Activated B cell treated with CpG ODN at 0.5 μM for 24 hours (primary cell): ENCODE results near the gene INSIG1. TPM values are rescaled to one million over a fixed set of nuclear protein-coding genes. Genes with fewer than 3 reads are reported as not detected.

ENCODE experiments used
- ATAC-seq: fragments of 200-7000 bp; cut with Tn5 transposase; one replicate; pipeline ENCODE4 v1.10.0; 2021; ENCODE audit warnings: low read depth, mild to moderate bottlenecking, moderate library complexity
- CTCF ChIA-PET: fragments of 350-600 bp; sonication (Branson Sonifier 250); formaldehyde crosslinking; loops from one replicate; lab custom pipeline; 2021; ENCODE audit warnings: antibody characterized with exemption; lab: Charles Lee
- POLR2A ChIA-PET: fragments of 350-600 bp; sonication (Branson Sonifier 250); formaldehyde crosslinking; loops from one replicate; lab custom pipeline; 2021; ENCODE audit warnings: antibody characterized with exemption; lab: Charles Lee
- DNase-seq: peaks from one replicate; pipeline ENCODE4 v3.0.0; 2022
- H3K27ac Mint-ChIP-seq: one replicate; pipeline ENCODE4 v1.8.0; 2020; ENCODE audit warnings: mixed read lengths
- H3K27me3 Mint-ChIP-seq: one replicate; pipeline ENCODE4 v1.8.0; 2021; ENCODE audit warnings: mixed read lengths
- H3K36me3 Mint-ChIP-seq: one replicate; pipeline ENCODE4 v1.8.0; 2021; ENCODE audit warnings: low read depth, mixed read lengths
- H3K4me1 Mint-ChIP-seq: one replicate; pipeline ENCODE4 v1.8.0; 2021; ENCODE audit warnings: mixed read lengths
- H3K4me3 Mint-ChIP-seq: one replicate; pipeline ENCODE4 v1.8.0; 2020; ENCODE audit warnings: mild to moderate bottlenecking, mixed read lengths
- H3K9me3 Mint-ChIP-seq: one replicate; pipeline ENCODE4 v1.8.0; 2020; ENCODE audit warnings: mixed read lengths
- CTCF ChIP-seq: fragments of 200-600 bp; IDR thresholded peaks from one replicate; pipeline ENCODE4 v1.8.0; 2022; ENCODE audit warnings: antibody characterized with exemption, mild to moderate bottlenecking
- intact Hi-C: fragments of 100-400 bp; cut with micrococcal nuclease; formaldehyde crosslinking; loops from one replicate; pipeline ENCODE4 v1.15.1; 2024
- total RNA-seq: library from RNA; stranded (reverse); gene quantifications from 2 replicates; pipeline ENCODE4 v1.2.3, GENCODE V29; 2022

INSIG1 gene
- total RNA-seq, 1 donor from 2014 or later = 79.6 TPM

GRCh38 chr7:155280446-155281397 lies 17.0 kb upstream of the INSIG1 start:
- no peak overlapping the region for H3K27ac Mint-ChIP-seq
- no peak overlapping the region for H3K4me3 Mint-ChIP-seq
- no peaks in the 10 kb centered on the region for H3K9me3 Mint-ChIP-seq
- CTCF ChIA-PET = no interaction called here
- ATAC-seq (no peak), DNase-seq (no peak)
- POLR2A ChIA-PET = interaction anchor here (1.0 kb wide), 1 partner anchor 16 kb away, joined by 4 read pairs; no protein-coding TSS in a partner anchor
- H3K4me1 Mint-ChIP-seq = peaks cover 17% of the 10 kb centered on the region
- intact Hi-C loops = no loop called here
- peaks cover 12% of the 10 kb centered on the region for H3K27me3 Mint-ChIP-seq
- no peaks in the 10 kb centered on the region for H3K36me3 Mint-ChIP-seq
- no peak for TF ChIP-seq CTCF

- H3K36me3 Mint-ChIP-seq = no peaks in the 10 kb centered on the region
- intact Hi-C loops = no loop called here
- no peak for DNase-seq
- H3K4me1 Mint-ChIP-seq = peaks cover 24% of the 10 kb centered on the region
- no peaks in the 10 kb centered on the region for H3K9me3 Mint-ChIP-seq
- H3K4me3 Mint-ChIP-seq = no peak overlapping the region
- no peak overlapping the region for H3K27ac Mint-ChIP-seq
- peaks cover 8% of the 10 kb centered on the region for H3K27me3 Mint-ChIP-seq
- no peak for ATAC-seq
- CTCF ChIA-PET = no interaction called here
- TF ChIP-seq CTCF = no peak
- POLR2A ChIA-PET = interaction anchor here (1.0 kb wide), 1 partner anchor 15 kb away, joined by 4 read pairs; no protein-coding TSS in a partner anchor
Observed at GRCh38 chr7:155281398-155281969, 16.2 kb upstream of the INSIG1 start.

GRCh38 chr7:155282671-155283070 lies 15.0 kb upstream of the INSIG1 start:
- H3K4me3 Mint-ChIP-seq = no peak overlapping the region
- H3K4me1 Mint-ChIP-seq = peaks cover 32% of the 10 kb centered on the region
- ChIA-PET CTCF (interaction anchor here (0.8 kb wide), 1 partner anchor 14 kb away, joined by 3 read pairs; no protein-coding TSS in a partner anchor), POLR2A (no interaction called here)
- no peak overlapping the region for H3K27ac Mint-ChIP-seq
- DNase-seq = no peak
- H3K9me3 Mint-ChIP-seq = no peaks in the 10 kb centered on the region
- H3K27me3 Mint-ChIP-seq = peaks cover 8% of the 10 kb centered on the region
- no peaks in the 10 kb centered on the region for H3K36me3 Mint-ChIP-seq
- TF ChIP-seq CTCF = no peak
- peak; percentile 72 for ATAC-seq
- intact Hi-C loops = no loop called here

GRCh38 chr7:155283565-155284194 lies 14.0 kb upstream of the INSIG1 start:
- intact Hi-C loops = no loop called here
- peaks cover 32% of the 10 kb centered on the region for H3K4me1 Mint-ChIP-seq
- TF ChIP-seq CTCF = no peak
- ATAC-seq (no peak), DNase-seq (no peak)
- peaks cover 8% of the 10 kb centered on the region for H3K27me3 Mint-ChIP-seq
- ChIA-PET POLR2A (no interaction called here), CTCF (interaction anchor here (0.8 kb wide), 1 partner anchor 13 kb away, joined by 3 read pairs; no protein-coding TSS in a partner anchor)
- no peak overlapping the region for H3K27ac Mint-ChIP-seq
- H3K36me3 Mint-ChIP-seq = no peaks in the 10 kb centered on the region
- H3K4me3 Mint-ChIP-seq = no peak overlapping the region
- H3K9me3 Mint-ChIP-seq = no peaks in the 10 kb centered on the region
